Cerebellar nuclear complex (tissue), 1 donor: ENCODE data around the gene PLEKHG5.

Experiments used
- DNase-seq, 2 experiments: peaks; one replicate each; lab custom pipeline; 2025; lab: John Stamatoyannopoulos, UW

The PLEKHG5 gene

DNA sequence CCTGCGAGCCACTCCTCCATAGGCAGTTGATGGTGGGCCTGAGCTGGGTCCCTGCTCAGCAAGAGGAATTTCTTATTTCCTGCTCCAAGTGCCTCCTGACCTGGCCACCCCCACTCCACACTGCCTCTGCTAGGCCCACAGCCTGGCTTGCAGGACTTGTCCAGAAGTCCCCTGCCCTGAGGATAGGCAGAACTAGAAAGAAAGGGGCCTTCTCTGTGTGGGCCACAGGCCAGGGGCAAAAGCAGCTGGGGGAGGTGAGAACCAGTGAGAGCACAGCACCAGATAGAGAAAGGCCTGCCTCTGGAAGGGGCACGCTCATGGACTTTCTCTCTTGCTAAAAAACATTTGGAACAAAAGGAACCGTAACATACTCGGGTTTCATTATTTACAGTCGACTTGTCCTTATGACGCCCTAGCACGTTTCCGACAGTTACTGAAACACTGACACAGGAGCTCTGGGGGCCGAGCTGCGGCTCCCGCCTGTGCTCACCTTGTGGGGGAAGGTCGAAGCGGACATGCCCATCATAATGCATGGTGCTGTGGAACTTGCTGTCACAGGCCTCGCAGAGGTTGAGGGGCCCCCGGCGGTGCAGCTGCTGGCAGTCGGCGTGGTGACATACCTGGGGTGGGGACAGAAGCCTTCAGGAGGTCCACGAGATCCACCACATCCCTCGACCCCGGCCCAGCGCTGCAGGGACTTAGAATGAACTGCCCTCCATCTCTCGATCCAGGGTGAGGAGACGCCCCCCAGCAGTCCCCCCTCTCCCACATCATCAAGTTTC, 14.2 kb downstream of the PLEKHG5 start:
- no peak for DNase-seq

DNA sequence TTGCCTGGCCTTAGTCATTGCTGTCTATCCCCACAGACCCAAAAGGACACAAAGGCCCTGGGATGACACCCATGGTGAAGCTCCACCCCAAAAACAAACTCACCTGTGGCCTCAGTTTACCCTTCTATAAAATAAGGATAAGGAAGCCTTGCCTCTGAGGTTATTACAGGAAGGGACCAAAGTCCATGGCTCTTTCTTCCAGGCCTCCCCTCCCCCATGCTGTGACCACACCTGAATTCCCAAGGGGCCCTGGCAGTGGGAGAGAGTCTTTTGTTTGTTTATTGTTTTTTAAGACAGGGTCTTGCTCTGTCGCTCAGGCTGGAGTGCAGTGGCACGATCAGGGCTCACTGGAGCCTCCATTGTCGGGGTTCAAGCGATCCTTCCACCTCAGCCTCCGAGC, 15.0 kb downstream of the PLEKHG5 start:
- DNase-seq = no peak

DNA sequence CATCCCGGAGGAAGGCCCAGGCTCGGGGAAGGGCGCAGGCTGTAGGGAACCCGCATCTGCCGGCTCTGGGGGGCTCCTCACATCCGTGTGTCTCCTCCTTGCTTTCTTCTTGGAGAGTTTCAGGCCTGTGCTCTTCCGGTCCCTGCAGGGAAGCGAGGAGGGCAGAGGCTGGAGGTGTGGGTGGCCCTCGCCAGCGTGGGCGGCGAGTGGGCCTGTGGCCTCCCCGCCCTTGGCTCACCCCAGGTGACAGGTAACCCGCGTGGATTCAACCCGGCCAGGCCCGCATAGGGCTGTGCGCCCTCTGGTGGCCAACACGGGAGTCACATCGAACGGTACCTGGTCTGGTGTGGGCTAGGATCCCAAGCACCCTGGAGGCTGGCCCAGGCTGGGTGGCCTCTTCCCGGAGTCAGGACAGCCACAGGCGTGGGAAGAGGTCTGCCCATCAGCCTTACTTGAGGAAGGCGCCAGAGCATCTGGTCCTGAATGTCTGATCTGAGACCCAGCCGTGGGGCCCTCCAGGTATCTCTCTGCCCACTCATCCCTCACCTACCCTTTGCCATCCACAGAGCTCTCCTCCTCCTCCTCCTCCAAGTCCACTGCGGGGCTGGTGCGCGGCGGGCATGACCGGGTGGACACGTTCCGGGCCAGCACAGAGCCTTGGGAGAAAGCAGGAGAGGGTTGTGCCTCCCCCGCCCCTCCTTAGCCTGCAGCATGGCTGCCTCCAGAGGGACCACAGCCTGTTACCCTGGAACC, 15.9 kb downstream of the PLEKHG5 start:
- no peak for DNase-seq

DNA sequence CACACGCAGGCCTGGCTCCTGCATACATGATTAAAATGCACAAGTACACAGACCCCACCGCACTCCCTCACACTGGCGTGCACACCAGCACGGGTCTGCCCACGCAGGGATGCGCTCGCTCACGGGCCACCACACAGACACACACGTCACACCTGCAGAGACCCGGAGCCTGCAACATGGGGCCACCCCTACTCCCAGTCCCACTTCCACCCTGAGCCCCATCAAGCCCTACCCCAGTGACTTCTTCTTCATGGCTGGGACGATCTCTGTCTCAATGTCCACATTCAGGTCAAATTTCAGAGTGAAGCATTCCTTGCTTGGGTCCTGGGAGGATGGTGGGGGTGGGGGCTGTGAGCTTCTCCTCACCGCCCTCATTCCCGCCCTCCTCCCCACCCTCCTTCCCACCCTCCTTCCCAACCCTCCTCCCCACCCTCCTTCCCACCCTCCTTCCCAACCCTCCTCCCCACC, 16.6 kb downstream of the PLEKHG5 start:
- no peak for DNase-seq

DNA sequence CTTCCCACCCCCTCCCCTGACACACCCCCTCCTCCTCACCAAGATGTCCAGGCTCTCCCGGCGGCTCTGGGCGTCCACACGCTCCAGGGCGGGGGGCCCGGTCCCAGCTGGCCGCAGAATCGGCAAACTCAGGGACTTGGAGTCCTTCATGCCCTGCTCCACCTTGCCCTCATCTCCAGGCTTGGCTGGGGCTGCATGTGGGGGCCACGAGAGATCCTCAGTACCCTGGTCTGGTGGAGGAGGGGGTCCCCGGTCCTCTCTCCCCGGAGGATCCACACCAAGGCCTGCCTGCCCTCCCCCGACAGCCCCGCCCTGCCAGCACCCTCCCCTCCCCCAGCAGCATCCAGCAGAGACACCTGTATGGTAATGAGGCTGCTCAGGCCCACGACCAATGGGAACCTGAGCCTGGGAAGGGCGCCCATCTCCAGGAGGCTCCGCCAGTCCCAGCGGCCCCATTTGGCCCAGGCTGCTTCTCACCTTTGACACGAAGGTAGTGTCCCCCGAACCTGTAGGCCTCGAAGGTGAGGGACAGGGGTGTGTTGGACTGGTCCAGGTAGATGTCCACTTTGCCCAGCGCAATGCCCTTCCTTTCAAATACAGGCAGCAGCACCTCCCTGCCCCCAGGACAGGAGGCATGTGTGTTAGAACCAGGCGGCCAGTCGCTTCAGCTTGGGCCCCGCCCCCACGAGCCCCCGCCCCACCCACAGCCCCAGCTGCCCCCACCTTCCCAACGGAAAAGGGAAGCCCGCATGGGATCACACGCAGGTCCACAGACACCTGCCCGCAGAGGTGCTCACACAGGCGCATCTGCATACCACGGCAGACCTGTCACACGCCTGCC, 17.3 kb downstream of the PLEKHG5 start:
- no peak for DNase-seq

DNA sequence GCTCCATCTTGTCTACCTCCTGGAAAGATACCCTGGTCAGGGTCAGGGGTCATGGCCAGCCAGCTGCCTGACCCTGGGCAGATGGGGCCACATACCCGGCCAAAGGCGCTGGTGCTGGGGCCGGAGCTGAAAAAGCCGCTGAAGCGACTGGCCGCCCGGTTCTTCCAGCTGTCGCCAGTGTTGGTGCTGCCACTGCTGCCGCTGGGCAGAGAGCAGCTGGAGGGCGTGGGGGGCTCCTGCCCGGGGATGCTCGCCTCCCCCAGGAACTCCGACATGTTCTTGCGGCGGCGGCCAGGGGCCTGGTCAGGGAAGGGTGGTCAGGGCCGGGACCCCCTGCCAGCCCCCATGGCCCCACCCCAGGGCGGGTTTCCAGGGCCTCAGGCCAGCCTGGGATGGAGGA, 18.3 kb downstream of the PLEKHG5 start:
- no peak for DNase-seq

DNA sequence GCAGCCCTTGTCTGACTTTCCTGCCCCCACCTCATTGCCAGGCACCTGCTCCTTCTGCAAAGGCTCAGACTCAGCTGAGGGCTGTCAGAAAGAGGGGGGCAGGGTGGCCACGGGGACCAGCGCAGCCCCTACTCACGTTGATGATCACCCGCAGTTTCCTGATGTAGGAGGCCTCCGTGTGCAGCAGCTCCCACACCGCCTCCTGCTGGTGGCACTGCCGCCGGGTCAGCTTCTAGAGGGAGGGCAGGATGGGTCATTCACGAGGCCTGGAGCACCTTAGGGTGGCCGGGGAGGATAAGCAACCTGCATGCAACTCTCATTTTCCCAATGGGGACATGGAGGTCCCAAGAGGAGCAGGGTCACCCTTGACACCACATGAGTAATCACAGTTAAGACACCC, 19.1 kb downstream of the PLEKHG5 start:
- no peak for DNase-seq

DNA sequence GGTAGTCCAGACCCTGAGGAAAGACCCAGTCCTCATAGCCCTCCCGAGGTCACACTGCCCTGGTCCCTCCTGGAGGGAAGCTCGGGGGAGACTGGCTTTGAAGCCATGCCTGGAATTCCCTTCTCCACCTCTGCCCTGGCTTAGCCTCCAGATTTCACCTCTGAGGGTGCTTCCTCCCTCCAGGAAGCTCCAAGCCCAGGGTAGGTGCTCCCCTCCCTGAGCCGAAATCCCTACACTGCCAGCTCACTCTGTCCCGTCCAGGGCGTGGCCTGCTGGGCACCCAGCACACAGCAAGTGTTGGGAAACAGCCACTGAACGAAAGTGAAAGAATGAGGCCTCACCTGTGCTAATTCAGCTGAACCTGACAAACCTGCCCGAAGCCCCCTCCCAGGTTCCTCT, 19.5 kb downstream of the PLEKHG5 start:
- DNase-seq = no peak

DNA sequence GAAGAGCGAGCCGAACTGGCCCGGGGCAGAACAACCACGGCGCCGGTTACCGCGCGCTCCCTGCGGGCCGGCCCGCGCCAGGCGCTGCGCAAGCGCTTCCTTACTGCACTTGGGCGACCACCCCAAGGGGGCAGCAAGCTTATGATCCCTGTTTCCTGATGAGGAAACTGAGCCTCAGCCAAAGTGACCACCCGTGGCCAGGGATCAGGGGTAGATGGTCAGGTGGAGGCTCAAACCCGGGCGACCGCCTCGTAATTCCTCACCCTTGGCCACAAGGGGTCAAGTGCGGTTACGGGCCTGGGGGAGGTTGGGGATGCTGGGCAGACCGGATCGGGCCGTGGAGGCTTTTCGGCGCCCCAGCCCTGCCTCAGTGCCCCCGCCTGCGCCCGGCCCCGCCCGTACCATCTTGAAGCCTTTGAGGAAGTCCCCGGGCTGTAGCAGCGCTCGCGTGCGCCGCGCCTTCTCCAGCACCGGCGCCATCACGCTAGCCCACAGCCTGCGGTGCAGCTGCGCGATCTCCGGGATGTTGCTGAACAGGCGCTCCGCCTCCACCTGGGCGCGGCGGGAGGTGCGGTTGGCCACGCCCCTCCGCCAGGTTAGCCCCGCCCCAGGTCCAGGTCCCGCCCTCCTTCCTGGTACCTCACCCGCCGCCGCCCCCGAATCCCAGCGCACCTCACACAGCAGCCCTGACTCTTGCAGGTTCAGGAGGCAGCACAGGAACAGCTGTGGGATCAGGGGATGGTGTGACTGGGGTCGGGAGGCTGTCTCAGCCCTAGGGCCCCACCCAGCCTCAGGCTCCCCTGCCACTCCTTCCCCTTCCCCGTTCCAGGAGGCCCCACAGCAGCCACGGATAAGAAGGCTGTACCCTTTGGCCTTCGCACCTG, 20.1 kb downstream of the PLEKHG5 start:
- DNase-seq = no peak

DNA sequence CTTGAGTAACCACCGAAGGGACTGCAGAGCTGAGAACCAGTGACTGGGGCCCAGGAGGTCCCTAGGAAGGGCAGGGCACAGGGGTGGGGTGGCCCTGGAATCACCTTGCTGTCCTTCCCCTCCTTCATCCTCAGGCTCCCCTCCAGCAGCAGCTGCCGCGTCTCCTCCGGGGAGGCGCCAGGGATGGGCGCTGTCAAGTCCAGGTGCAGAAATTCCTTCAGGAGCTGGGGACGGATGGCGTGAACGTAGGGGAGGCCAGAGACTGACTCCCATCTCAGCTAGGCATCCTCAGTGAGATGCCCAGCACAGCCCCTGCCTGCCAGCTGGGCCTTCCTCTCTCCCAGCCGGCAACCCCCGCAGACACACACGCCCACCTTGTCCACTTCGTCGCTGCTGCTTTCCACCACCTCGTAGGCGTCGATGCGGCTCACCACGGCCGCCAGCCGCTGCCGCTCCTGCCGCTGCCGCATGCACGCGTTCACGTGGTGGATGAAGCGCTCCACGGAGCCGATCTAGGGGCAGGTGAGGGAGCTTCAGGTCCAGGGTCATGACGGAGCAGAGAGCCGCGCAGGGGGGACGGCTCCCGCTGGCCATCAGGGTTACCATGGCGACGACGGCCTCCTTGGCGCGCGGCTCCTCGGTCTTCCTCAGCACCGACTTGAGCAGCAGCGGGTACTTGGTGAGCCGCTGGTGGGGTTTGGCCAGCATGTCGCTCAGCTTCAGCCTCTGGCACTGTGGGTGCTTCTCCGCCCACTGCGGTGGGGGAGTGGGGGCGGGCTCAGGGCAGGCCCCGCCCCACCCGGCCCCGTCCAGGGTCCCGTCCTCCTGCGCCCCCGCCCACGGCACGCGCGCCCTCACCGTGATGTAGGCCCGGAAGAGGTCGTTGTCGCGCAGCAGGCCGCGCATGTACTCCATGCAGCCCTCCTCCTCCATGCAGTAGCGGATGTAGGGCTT, 21.1 kb downstream of the PLEKHG5 start:
- DNase-seq = no peak

DNA sequence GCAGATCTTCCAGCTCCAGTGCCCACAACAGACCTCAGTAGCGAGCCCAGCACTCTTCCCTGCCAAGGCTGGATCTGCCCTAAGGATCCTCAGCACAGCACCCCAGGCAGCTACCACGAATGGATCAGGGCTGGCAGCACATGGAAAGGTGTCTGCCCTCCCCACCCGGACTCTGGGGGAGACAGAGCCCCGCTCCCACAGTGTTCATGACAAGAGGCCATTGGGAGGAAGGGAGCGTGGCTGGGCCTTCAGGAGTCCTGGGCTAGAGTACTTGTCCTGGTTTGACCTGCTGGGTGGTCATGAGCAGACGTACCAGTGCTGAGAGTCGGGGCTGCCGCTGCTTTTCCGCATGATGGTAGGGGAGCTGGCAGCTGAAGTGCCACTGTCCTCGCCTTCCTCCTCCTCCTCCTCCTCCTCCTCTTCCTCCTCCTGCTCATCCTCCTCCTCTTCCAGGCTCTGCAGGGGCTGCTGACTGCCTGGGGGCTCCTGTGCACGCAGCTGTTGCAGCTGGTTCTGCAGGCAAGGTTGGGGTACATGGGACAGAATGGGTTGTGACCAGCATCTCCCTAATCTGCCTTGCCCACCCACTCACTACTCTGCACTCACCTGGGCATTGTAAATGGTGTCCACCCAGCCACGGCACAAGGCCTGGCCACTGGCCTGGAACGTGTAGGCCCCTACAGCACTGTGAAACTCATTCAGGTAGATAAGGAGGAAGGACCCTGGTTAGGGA, 22.6 kb downstream of the PLEKHG5 start:
- DNase-seq = no peak

DNA sequence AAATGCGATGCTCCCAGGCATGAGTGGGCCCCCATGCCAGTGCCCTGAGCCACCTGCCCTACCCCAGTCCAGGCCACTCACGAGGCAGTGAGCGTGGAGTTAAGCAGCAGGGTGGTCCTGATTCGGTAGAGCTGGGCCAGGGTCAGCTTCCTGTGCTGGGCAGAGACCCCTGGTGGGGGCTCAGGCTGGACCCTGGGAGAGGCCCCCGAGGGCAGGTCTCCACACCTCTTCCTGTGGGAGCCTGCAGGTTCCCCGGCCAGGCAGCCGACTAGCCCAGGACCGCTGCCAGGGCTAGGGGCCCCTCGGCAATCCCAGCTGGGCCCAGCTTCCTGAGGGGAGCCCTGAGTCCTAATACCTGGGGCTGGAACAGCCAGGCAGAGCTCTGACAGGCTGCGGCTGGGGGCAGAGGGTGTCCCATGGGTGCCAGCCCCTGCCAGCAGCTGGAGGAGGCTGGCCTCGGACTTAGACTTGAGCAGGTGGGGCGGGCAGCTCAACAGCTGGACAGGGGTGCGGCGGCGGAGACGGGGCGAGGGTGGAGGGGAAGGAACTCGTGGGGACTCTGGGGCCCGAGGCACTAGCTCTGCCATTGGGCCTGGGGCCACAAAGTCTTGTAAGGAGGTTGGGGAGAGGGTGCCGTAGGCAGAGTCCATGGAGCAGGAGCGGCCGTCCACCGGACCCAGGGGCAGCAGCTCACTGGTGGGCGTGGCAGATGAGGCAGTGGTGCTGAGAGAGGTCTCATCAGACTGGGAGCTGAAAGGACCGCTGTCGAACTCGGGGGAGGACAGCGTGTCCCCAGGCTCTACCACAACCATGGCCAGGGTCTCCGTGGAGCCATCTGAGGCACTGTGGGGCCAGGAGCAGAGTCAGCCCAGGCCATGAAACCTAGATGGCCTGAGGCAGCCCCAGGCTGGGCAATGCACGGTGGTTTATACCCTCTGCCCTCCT, 23.5 kb downstream of the PLEKHG5 start:
- DNase-seq = no peak

DNA sequence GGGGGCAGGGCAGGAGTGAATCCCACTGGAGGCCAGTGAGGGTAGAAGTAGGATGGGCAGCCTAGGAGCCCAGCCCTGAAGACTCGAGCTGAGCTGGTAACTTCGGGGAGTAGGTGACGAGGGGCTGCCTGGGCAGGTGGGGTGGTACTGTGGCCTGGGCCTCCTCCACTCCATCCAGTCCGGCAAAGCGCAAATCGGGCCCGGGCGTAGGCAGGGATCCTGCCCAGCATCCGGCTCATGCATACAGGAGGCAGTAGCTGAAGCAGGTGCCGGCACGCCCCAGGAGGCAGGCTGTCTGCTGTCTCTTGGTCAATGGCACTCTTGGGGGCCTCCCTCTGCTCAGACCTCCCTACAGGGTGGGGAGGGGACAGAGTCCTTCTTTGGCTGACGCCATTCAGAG, 24.2 kb downstream of the PLEKHG5 start:
- DNase-seq = no peak

DNA sequence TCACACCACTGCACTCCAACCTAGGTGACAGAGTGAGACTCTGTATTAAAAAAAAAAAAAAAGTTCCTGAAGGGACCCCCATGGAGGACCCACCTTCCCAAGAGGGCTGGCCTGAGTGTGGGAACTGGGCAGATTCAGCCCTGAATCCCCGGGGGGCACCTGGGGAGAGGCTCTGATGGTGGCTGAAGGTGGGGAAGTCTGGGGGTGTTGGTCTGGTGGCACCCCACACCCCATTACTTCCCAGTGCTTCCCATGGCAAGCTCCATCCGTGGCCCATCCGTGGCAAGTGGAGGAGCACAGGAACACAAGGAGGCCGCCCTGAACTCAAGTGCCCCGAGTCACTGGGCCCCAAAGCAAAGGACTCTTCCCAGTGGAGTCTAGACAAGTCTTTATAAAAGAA, 24.7 kb downstream of the PLEKHG5 start:
- DNase-seq = no peak

DNA sequence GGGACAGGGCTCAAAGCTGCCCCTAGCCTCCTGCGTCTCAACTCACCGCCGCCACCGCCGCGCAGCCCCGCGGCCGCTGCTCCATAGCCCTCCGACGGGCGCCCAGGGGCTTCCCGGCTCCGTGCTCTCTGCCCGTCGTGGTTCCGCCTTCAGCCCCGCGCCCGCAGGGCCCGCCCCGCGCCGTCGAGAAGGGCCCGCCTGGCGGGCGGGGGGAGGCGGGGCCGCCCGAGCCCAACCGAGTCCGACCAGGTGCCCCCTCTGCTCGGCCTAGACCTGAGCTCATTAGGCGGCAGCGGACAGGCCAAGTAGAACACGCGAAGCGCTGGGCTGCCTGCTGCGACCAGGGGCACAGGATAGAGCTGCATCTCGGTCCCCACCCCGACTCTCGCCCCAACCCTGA, 25.4 kb downstream of the PLEKHG5 start, which contains the start of gene TNFRSF25:
Gene TNFRSF25 (minus strand): TSS at position 151 of the 400 bp plus-strand sequence. CDS start 66 bp downstream, at position 85.
- DNase-seq = no peak

DNA sequence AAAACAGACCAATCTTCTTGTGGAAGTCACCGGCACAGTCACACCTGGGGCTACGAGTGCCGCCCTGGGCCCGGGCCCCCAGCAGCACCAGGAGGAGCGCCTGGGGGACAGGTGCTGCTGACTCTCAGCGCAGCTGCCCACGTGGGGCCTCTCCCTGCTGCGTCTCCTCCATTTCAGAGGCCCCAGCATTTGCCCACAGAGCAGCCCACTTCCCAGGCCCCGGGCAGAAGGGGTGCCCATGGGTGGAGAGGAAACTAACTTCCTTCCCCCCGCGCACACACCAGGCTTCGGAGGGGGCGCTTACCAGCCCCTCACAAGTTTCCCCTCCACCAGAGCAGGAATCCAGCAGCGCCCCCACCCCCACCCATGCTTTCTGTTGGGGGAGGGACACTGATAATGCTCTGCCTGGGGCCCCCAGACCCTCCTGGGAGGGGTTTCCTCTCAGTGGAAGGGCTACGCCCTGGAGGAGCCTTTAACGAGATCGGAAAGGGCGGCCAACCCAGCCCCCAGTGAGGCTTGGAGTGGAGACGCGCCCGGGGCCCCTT, 25.9 kb downstream of the PLEKHG5 start:
- DNase-seq = no peak

DNA sequence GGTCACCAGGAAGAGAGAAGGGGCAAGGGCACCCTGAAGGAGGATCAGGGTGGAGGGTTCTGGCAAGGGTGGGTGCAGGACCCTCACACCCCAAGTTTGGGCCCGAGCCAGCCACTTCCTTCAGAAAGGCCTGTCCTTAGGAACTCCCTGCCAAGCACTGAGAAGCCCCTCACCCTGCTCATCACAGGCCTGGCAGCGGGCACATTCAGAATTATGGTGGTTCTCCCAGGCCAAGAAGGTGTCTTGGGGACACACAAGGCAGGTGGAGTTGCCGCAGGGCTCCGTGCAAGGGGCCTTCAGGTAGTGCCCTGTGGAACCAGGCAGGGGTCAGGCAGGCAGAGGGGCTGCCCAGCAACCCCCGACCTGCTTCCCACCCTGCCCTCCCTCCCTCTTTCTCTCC, 26.6 kb downstream of the PLEKHG5 start:
- DNase-seq = no peak

DNA sequence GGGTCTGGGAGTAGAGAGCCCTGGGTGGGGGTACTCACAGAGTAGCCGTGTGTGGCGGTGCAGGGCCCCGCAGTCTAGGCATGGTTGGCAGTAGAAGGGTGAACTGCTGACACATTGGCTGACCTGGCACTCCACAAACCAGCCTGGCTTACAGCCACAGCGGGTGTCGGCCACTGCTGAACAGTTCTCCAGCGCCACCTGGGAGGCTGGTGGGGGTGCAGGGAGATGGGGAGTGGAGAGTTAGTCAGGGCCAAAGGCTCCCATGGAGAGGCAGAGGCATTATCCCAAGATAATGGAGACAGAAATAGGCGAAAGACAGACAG, 27.0 kb downstream of the PLEKHG5 start:
- no peak for DNase-seq
